Neural cell (in vitro differentiated cells): ENCODE results near the gene FN3K.

Experiments used
- CTCF ChIP-seq: fragments of 450-650 bp; IDR thresholded peaks from 2 replicates; pipeline ENCODE4 v1.5.1; 2014; ENCODE audit warnings: antibody characterized with exemption, mild to moderate bottlenecking, moderate library complexity; ENCODE audit not compliant: poor library complexity, severe bottlenecking
- EP300 ChIP-seq: fragments of 450-650 bp; conservative IDR thresholded peaks from 2 replicates; pipeline ENCODE4 v1.6.1; 2014; ENCODE audit warnings: antibody characterized with exemption, mild to moderate bottlenecking, moderate library complexity; ENCODE audit not compliant: poor library complexity, severe bottlenecking

GRCh38 chr17:82737967-82738877 lies 2.8 kb downstream of the FN3K start:
- TF ChIP-seq CTCF: no peak
- no peak for TF ChIP-seq EP300
